ENCODE results near the gene NUP210L. TPM values are rescaled to one million over a fixed set of nuclear protein-coding genes. Genes with fewer than 3 reads are reported as not detected.

NUP210L gene
- total and polyA plus RNA-seq, 9 of the 15 experiments (the other 6 are each of a cell fraction or from before 2014, with no cell fraction given), result 0.01 to 0.04 TPM; not detected in 7

- peak; percentile 28 for TF ChIP-seq PRDM10 (IDR thresholded peaks at IDR 0.05; ENCODE audit: partially characterized antibody)
- 0 out of 2 replicates have a peak, but pooled peaks have one; percentile 24 for TF ChIP-seq GTF2E2 (tag; IDR thresholded peaks at IDR 0.05)
- no peak for TF ChIP-seq PCBP1 (IDR thresholded peaks at IDR 0.05; ENCODE audit: low read depth, low read length, poor library complexity, severe bottlenecking)
- TF ChIP-seq ATF7 (IDR thresholded peaks at IDR 0.05), result no peak
These were observed 15.8 kb upstream of the NUP210L start (continued) for GRCh38 chr1:154170547-154171222.

GRCh38 chr1:154167461-154167860 is 12.6 kb upstream of the NUP210L start:
- POLR2A ChIA-PET, result interaction anchor here (3.8 to 4.0 kb wide), 2 partner anchors 10 kb away, joined by 17 to 26 read pairs; no protein-coding TSS in a partner anchor
- TF ChIP-seq ZNF41 (CRISPR knock-in tag; conservative IDR thresholded peaks at IDR 0.05) (no peak), ZNF280B (CRISPR knock-in tag; IDR thresholded peaks at IDR 0.05) (no peak), ZSCAN32 (CRISPR knock-in tag; IDR thresholded peaks at IDR 0.05) (no peak), WHSC1 (IDR thresholded peaks at IDR 0.05; ENCODE audit: low read length) (no peak), E2F4 (CRISPR knock-in tag; IDR thresholded peaks at IDR 0.05; ENCODE audit: low read depth) (no peak), ZNF445 (CRISPR knock-in tag; IDR thresholded peaks at IDR 0.05; ENCODE audit: low read depth) (no peak), ZNF263 (CRISPR knock-in tag; IDR thresholded peaks at IDR 0.05; ENCODE audit: borderline replicate concordance) (no peak), ZNF232 (CRISPR knock-in tag; IDR thresholded peaks at IDR 0.05) (no peak), ARNT (IDR thresholded peaks at IDR 0.05) (no peak), ZNF324 (CRISPR knock-in tag; IDR thresholded peaks at IDR 0.05) (no peak)
- H3K36me3 ChIP-seq (ENCODE audit: control insufficient read depth, insufficient read depth, low read length), result peaks cover 97% of the 10 kb centered on the region
- DNase-seq (ENCODE audit: extremely low read depth in 1 of 4, low spot score in 3 of 4) (no peak), ATAC-seq (no peak), FAIRE-seq (no peak)
- no peak overlapping the region for H2AFZ ChIP-seq (ENCODE audit: low read depth, low read length)
- H3K9me3 ChIP-seq (replicated peaks; ENCODE audit: control insufficient read depth, insufficient read depth, low read depth, low read length), result no peaks in the 10 kb centered on the region
- CTCF ChIA-PET (ENCODE audit: low intra/inter-chr PET ratio), result no interaction called here
- H3K4me3 ChIP-seq, result no peak overlapping the region
- in situ Hi-C loops (cut with MboI), result no loop called here
- H3K4me1 ChIP-seq (replicated peaks in 1 of 2; ENCODE audit: control insufficient read depth in 2 of 2, insufficient read depth in 2 of 2, low read length in 2 of 2), result no peaks in the 10 kb centered on the region
- H3K27me3 ChIP-seq (ENCODE audit: control insufficient read depth in 2 of 2, insufficient read depth in 2 of 2, low read length in 2 of 2), result no peaks in the 10 kb centered on the region
- H3K79me2 ChIP-seq (ENCODE audit: control insufficient read depth, insufficient read depth, low read length), result peaks cover 9% of the 10 kb centered on the region; the same call in 2 of the 3 replicates
- intact Hi-C loops (cut with micrococcal nuclease), result no loop called here
- H3K9ac ChIP-seq (ENCODE audit: insufficient read depth in 1 of 2, low read depth in 2 of 2, low read length in 2 of 2), result no peak overlapping the region
- H3K9me1 ChIP-seq (ENCODE audit: control insufficient read depth, insufficient read depth, low read length), result no peaks in the 10 kb centered on the region
- 0 out of 2 replicates have a peak, but pooled peaks cover 3% of the 10 kb centered on the region for H4K20me1 ChIP-seq (replicated peaks; ENCODE audit: control insufficient read depth, insufficient read depth, low read length)
- no peak overlapping the region for H3K27ac ChIP-seq (ENCODE audit: extremely low read depth, low read depth, low read length)
- no TSS peak for BruUV-seq (replicated peaks)
- no peak overlapping the region for H3K4me2 ChIP-seq (ENCODE audit: insufficient read depth, low read length)

All from K562 (cell line).